WTC11 (cell line): ENCODE results near the gene PPIL3. TPM values are rescaled to one million over a fixed set of nuclear protein-coding genes. Genes with fewer than 3 reads are reported as not detected.

Experiments
- ATAC-seq: fragments of 200-7000 bp; cut with Tn5 transposase; 2 replicates; pipeline ENCODE4 v1.10.0; 2021; ENCODE audit warnings: mild to moderate bottlenecking, moderate library complexity
- CTCF ChIA-PET: fragments of 300-600 bp; sonication (Branson Sonifier 250); formaldehyde crosslinking; loops from one replicate; lab custom pipeline; 2021; ENCODE audit warnings: antibody characterized with exemption; lab: Charles Lee
- POLR2A ChIA-PET: fragments of 350-600 bp; sonication (Branson Sonifier 250); formaldehyde crosslinking; loops from one replicate; lab custom pipeline; 2021; ENCODE audit warnings: antibody characterized with exemption; lab: Charles Lee
- DNase-seq: peaks from one replicate; pipeline ENCODE4 v3.0.0; 2021; ENCODE audit warnings: low spot score
- H3K27ac Mint-ChIP-seq: 2 replicates; pipeline ENCODE4 v1.8.0; 2021; ENCODE audit warnings: mixed read lengths
- H3K27me3 Mint-ChIP-seq: 2 replicates; pipeline ENCODE4 v1.8.0; 2021; ENCODE audit warnings: low read depth, mild to moderate bottlenecking, moderate library complexity, mixed read lengths
- H3K36me3 Mint-ChIP-seq: 2 replicates; pipeline ENCODE4 v1.8.0; 2021; ENCODE audit warnings: mixed read lengths
- H3K4me1 Mint-ChIP-seq: 2 replicates; pipeline ENCODE4 v1.8.0; 2022; ENCODE audit warnings: mixed read lengths
- H3K4me3 Mint-ChIP-seq: 2 replicates; pipeline ENCODE4 v1.8.0; 2021; ENCODE audit warnings: mild to moderate bottlenecking, moderate library complexity, mixed read lengths
- H3K9me3 Mint-ChIP-seq: 2 replicates; pipeline ENCODE4 v1.8.0; 2021; ENCODE audit warnings: mixed read lengths
- AR ChIP-seq: fragments of 250-450 bp; sonication (Bioruptor Pico); IDR thresholded peaks from 2 replicates; pipeline ENCODE4 v1.9.0; 2021; ENCODE audit warnings: mild to moderate bottlenecking
- ARID4B ChIP-seq: sonication (generic); formaldehyde crosslinking; IDR thresholded peaks from 2 replicates; pipeline ENCODE4 v1.8.0; 2023; ENCODE audit warnings: missing genetic modification reagents, mild to moderate bottlenecking, borderline replicate concordance
- ATF1 ChIP-seq: sonication (generic); formaldehyde crosslinking; IDR thresholded peaks from 2 replicates; pipeline ENCODE4 v1.8.1; 2023; ENCODE audit warnings: mild to moderate bottlenecking, moderate library complexity, missing genetic modification reagents
- EMX1 ChIP-seq: fragments of 250-450 bp; sonication (Bioruptor Pico); IDR thresholded peaks from 2 replicates; pipeline ENCODE4 v1.8.0; 2021; ENCODE audit warnings: mild to moderate bottlenecking
- ESRRA ChIP-seq: sonication (generic); formaldehyde crosslinking; IDR thresholded peaks from 2 replicates; pipeline ENCODE4 v1.8.1; 2022; ENCODE audit warnings: mild to moderate bottlenecking, missing genetic modification reagents, borderline replicate concordance
- GTF2I ChIP-seq: fragments of 250-450 bp; sonication (Bioruptor Pico); conservative IDR thresholded peaks from 2 replicates; pipeline ENCODE4 v1.4.0; 2021; ENCODE audit warnings: mild to moderate bottlenecking
- JUN ChIP-seq: sonication (generic); formaldehyde crosslinking; IDR thresholded peaks from 2 replicates; pipeline ENCODE4 v1.8.0; 2023; ENCODE audit warnings: mild to moderate bottlenecking, missing genetic modification reagents
- NFATC4 ChIP-seq: fragments of 250-450 bp; sonication (Bioruptor Pico); IDR thresholded peaks from 2 replicates; pipeline ENCODE4 v1.9.0; 2021; ENCODE audit warnings: mild to moderate bottlenecking
- RELA ChIP-seq: sonication (generic); formaldehyde crosslinking; IDR thresholded peaks from 2 replicates; pipeline ENCODE4 v1.8.1; 2022; ENCODE audit warnings: missing genetic modification reagents, mild to moderate bottlenecking, borderline replicate concordance
- SMAD3 ChIP-seq: sonication (generic); formaldehyde crosslinking; IDR thresholded peaks from 2 replicates; pipeline ENCODE4 v1.8.0; 2022; ENCODE audit warnings: missing genetic modification reagents, mild to moderate bottlenecking, borderline replicate concordance
- ZNF121 ChIP-seq: sonication (generic); formaldehyde crosslinking; IDR thresholded peaks from 2 replicates; pipeline ENCODE4 v1.8.0; 2023; ENCODE audit warnings: missing genetic modification reagents
- ZNF219 ChIP-seq: sonication (generic); formaldehyde crosslinking; IDR thresholded peaks from 2 replicates; pipeline ENCODE4 v1.8.0; 2023; ENCODE audit warnings: missing genetic modification reagents, mild to moderate bottlenecking, borderline replicate concordance
- total RNA-seq: library from RNA; stranded (reverse); gene quantifications from 3 replicates; pipeline ENCODE4 v1.2.3, GENCODE V29; 2021
- TF ChIP-seq, protein P1 (sequence below): sonication (generic); formaldehyde crosslinking; IDR thresholded peaks from 2 replicates; pipeline ENCODE4 v1.8.0; 2022; ENCODE audit warnings: mild to moderate bottlenecking, missing genetic modification reagents
- TF ChIP-seq, protein P2 (sequence below): sonication (generic); formaldehyde crosslinking; IDR thresholded peaks from 2 replicates; pipeline ENCODE4 v1.8.1; 2023; ENCODE audit warnings: mild to moderate bottlenecking, missing genetic modification reagents
- TF ChIP-seq, protein P3 (sequence below): fragments of 250-450 bp; sonication (Bioruptor Pico); IDR thresholded peaks from 2 replicates; pipeline ENCODE4 v2.1.2; 2022; ENCODE audit warnings: mild to moderate bottlenecking, moderate library complexity
- TF ChIP-seq, protein P4 (sequence below): sonication (generic); formaldehyde crosslinking; IDR thresholded peaks from 2 replicates; pipeline ENCODE4 v1.8.0; 2023; ENCODE audit warnings: mild to moderate bottlenecking, missing genetic modification reagents

The PPIL3 gene
- total RNA-seq, 1 experiment from 2014 or later, result 39.3 TPM

GRCh38 chr2:200869014-200869413 is 19.9 kb downstream of the PPIL3 start:
- H3K27me3 Mint-ChIP-seq, result no peaks in the 10 kb centered on the region
- no peaks in the 10 kb centered on the region for H3K9me3 Mint-ChIP-seq
- peaks cover 14% of the 10 kb centered on the region for H3K36me3 Mint-ChIP-seq
- ATAC-seq (no peak), DNase-seq (no peak)
- H3K27ac Mint-ChIP-seq, result peak overlapping the region; percentile 15; the same call in 1 of the 2 replicates
- peaks cover 3% of the 10 kb centered on the region; the same call in 1 of the 2 replicates for H3K4me1 Mint-ChIP-seq
- no peak for TF ChIP-seq ESRRA (CRISPR knock-in tag)
- TF ChIP-seq, protein P1, sequence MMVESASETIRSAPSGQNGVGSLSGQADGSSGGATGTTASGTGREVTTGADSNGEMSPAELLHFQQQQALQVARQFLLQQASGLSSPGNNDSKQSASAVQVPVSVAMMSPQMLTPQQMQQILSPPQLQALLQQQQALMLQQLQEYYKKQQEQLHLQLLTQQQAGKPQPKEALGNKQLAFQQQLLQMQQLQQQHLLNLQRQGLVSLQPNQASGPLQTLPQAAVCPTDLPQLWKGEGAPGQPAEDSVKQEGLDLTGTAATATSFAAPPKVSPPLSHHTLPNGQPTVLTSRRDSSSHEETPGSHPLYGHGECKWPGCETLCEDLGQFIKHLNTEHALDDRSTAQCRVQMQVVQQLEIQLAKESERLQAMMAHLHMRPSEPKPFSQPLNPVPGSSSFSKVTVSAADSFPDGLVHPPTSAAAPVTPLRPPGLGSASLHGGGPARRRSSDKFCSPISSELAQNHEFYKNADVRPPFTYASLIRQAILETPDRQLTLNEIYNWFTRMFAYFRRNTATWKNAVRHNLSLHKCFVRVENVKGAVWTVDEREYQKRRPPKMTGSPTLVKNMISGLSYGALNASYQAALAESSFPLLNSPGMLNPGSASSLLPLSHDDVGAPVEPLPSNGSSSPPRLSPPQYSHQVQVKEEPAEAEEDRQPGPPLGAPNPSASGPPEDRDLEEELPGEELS (CRISPR knock-in tag), result no peak
- TF ChIP-seq, protein P2, sequence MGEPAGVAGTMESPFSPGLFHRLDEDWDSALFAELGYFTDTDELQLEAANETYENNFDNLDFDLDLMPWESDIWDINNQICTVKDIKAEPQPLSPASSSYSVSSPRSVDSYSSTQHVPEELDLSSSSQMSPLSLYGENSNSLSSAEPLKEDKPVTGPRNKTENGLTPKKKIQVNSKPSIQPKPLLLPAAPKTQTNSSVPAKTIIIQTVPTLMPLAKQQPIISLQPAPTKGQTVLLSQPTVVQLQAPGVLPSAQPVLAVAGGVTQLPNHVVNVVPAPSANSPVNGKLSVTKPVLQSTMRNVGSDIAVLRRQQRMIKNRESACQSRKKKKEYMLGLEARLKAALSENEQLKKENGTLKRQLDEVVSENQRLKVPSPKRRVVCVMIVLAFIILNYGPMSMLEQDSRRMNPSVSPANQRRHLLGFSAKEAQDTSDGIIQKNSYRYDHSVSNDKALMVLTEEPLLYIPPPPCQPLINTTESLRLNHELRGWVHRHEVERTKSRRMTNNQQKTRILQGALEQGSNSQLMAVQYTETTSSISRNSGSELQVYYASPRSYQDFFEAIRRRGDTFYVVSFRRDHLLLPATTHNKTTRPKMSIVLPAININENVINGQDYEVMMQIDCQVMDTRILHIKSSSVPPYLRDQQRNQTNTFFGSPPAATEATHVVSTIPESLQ (CRISPR knock-in tag), result no peak
- TF ChIP-seq, protein P3, sequence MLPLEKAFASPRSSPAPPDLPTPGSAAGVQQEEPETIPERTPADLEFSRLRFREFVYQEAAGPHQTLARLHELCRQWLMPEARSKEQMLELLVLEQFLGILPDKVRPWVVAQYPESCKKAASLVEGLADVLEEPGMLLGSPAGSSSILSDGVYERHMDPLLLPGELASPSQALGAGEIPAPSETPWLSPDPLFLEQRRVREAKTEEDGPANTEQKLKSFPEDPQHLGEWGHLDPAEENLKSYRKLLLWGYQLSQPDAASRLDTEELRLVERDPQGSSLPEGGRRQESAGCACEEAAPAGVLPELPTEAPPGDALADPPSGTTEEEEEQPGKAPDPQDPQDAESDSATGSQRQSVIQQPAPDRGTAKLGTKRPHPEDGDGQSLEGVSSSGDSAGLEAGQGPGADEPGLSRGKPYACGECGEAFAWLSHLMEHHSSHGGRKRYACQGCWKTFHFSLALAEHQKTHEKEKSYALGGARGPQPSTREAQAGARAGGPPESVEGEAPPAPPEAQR (CRISPR knock-in tag), result no peak
- no peak for TF ChIP-seq ZNF219 (CRISPR knock-in tag)
- no peak for TF ChIP-seq ARID4B (CRISPR knock-in tag)
- ChIA-PET POLR2A (interaction anchor here (0.6 to 0.9 kb wide), 2 partner anchors 17 to 350 kb away, joined by 3 read pairs; no protein-coding TSS in a partner anchor), CTCF (interaction anchor here (1.5 kb wide), 1 partner anchor 363 kb away, joined by 5 read pairs; no protein-coding TSS in a partner anchor)
- no peak overlapping the region for H3K4me3 Mint-ChIP-seq

GRCh38 chr2:200864176-200865034 is 24.5 kb downstream of the PPIL3 start, which contains the start of gene CLK1:
TSS of gene CLK1 (minus strand) at chr2:200864658. CDS start at chr2:200861862, 2,796 bp downstream.
- H3K9me3 Mint-ChIP-seq, result no peaks in the 10 kb centered on the region
- H3K27ac Mint-ChIP-seq, result peak within 1 kb of the TSS; percentile 99
- H3K4me1 Mint-ChIP-seq, result peaks cover 24% of the 10 kb centered on the region
- POLR2A ChIA-PET, result interaction anchor here (0.6 to 2.8 kb wide), 11 partner anchors 15 to 293 kb away, joined by 3 to 21 read pairs (median 5); partner anchors contain the start of genes NIF3L1, ORC2 and PPIL3
- DNase-seq (peak; percentile 88), ATAC-seq (peak; percentile 72)
- H3K36me3 Mint-ChIP-seq, result peaks cover 21% of the 10 kb centered on the region
- peak within 1 kb of the TSS; percentile 97 for H3K4me3 Mint-ChIP-seq
- no peaks in the 10 kb centered on the region for H3K27me3 Mint-ChIP-seq
- CTCF ChIA-PET, result interaction anchor here (0.5 to 2.4 kb wide), 7 partner anchors 12 to 884 kb away, joined by 3 to 13 read pairs (median 6); partner anchors contain the start of gene ORC2
- TF ChIP-seq GTF2I, result no peak
- TF ChIP-seq, protein P4, sequence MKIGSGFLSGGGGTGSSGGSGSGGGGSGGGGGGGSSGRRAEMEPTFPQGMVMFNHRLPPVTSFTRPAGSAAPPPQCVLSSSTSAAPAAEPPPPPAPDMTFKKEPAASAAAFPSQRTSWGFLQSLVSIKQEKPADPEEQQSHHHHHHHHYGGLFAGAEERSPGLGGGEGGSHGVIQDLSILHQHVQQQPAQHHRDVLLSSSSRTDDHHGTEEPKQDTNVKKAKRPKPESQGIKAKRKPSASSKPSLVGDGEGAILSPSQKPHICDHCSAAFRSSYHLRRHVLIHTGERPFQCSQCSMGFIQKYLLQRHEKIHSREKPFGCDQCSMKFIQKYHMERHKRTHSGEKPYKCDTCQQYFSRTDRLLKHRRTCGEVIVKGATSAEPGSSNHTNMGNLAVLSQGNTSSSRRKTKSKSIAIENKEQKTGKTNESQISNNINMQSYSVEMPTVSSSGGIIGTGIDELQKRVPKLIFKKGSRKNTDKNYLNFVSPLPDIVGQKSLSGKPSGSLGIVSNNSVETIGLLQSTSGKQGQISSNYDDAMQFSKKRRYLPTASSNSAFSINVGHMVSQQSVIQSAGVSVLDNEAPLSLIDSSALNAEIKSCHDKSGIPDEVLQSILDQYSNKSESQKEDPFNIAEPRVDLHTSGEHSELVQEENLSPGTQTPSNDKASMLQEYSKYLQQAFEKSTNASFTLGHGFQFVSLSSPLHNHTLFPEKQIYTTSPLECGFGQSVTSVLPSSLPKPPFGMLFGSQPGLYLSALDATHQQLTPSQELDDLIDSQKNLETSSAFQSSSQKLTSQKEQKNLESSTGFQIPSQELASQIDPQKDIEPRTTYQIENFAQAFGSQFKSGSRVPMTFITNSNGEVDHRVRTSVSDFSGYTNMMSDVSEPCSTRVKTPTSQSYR (CRISPR knock-in tag), result no peak
- TF ChIP-seq EMX1 (CRISPR knock-in tag), result no peak
- peak; percentile 16; the same call in 1 of the 2 replicates for TF ChIP-seq SMAD3
- TF ChIP-seq ESRRA (CRISPR knock-in tag), result no peak; the same call in 1 of the 2 replicates
- no peak for TF ChIP-seq AR
- TF ChIP-seq ATF1, result no peak
- peak; percentile 62 for TF ChIP-seq RELA
- TF ChIP-seq JUN (CRISPR knock-in tag), result no peak; the same call in 1 of the 2 replicates
- no peak for TF ChIP-seq ZNF121 (CRISPR knock-in tag)
- no peak for TF ChIP-seq NFATC4 (CRISPR knock-in tag)
